ENCODE results near the gene ELFN2.
"Not testable (repeated sequence)": the region's sequence is repeated elsewhere in the genome, so short reads cannot be mapped to it uniquely, and the experiment has no call there.

Gene ELFN2

GRCh38 chr22:37427135-37427710 lies at the start of gene ELFN2:
Gene ELFN2, minus strand, starts transcription at chr22:37427479. Its CDS starts 51,945 bp downstream, at chr22:37375534.
- in situ Hi-C loops (cut with MboI; ENCODE audit: low sequenced_read_pairs) = no loop called here

GRCh38 chr22:37476389-37477329 lies 49.4 kb upstream of the ELFN2 start:
- in situ Hi-C loops (cut with MboI; ENCODE audit: low sequenced_read_pairs) = no loop called here

- in situ Hi-C loops (cut with MboI; ENCODE audit: low sequenced_read_pairs) = no loop called here
These were observed 47.3 kb upstream of the ELFN2 start for GRCh38 chr22:37474447-37475090.

GRCh38 chr22:37473437-37473946 lies 46.2 kb upstream of the ELFN2 start:
- in situ Hi-C loops (cut with MboI; ENCODE audit: low sequenced_read_pairs) = no loop called here

- in situ Hi-C loops (cut with MboI; ENCODE audit: low sequenced_read_pairs) = no loop called here
These were observed 45.2 kb upstream of the ELFN2 start for GRCh38 chr22:37472418-37473006.

GRCh38 chr22:37471727-37472417 lies 44.6 kb upstream of the ELFN2 start:
- in situ Hi-C loops (cut with MboI; ENCODE audit: low sequenced_read_pairs) = no loop called here

GRCh38 chr22:37470087-37470445 lies 42.8 kb upstream of the ELFN2 start:
- in situ Hi-C loops (cut with MboI; ENCODE audit: low sequenced_read_pairs) = no loop called here

GRCh38 chr22:37469416-37470086 lies 42.3 kb upstream of the ELFN2 start:
- in situ Hi-C loops (cut with MboI; ENCODE audit: low sequenced_read_pairs) = no loop called here

GRCh38 chr22:37468201-37468695 lies 41.0 kb upstream of the ELFN2 start:
- in situ Hi-C loops (cut with MboI; ENCODE audit: low sequenced_read_pairs) = not testable (repeated sequence)

GRCh38 chr22:37467391-37467955 lies 40.2 kb upstream of the ELFN2 start:
- in situ Hi-C loops (cut with MboI; ENCODE audit: low sequenced_read_pairs) = no loop called here

- in situ Hi-C loops (cut with MboI; ENCODE audit: low sequenced_read_pairs) = no loop called here
These were observed 36.9 kb upstream of the ELFN2 start for GRCh38 chr22:37464181-37464580.

GRCh38 chr22:37462983-37463382 lies 35.7 kb upstream of the ELFN2 start:
- in situ Hi-C loops (cut with MboI; ENCODE audit: low sequenced_read_pairs) = no loop called here

GRCh38 chr22:37462436-37462835 lies 35.2 kb upstream of the ELFN2 start:
- in situ Hi-C loops (cut with MboI; ENCODE audit: low sequenced_read_pairs) = no loop called here

- in situ Hi-C loops (cut with MboI; ENCODE audit: low sequenced_read_pairs) = no loop called here
These were observed 34.7 kb upstream of the ELFN2 start for GRCh38 chr22:37461961-37462360.

GRCh38 chr22:37460684-37461083 lies 33.4 kb upstream of the ELFN2 start:
- in situ Hi-C loops (cut with MboI; ENCODE audit: low sequenced_read_pairs) = no loop called here

- in situ Hi-C loops (cut with MboI; ENCODE audit: low sequenced_read_pairs) = no loop called here
These were observed 31.9 kb upstream of the ELFN2 start for GRCh38 chr22:37459206-37459605.

GRCh38 chr22:37457093-37457893 lies 30.0 kb upstream of the ELFN2 start:
- in situ Hi-C loops (cut with MboI; ENCODE audit: low sequenced_read_pairs) = no loop called here

- in situ Hi-C loops (cut with MboI; ENCODE audit: low sequenced_read_pairs) = no loop called here
These were observed 29.1 kb upstream of the ELFN2 start for GRCh38 chr22:37456346-37456745.

- in situ Hi-C loops (cut with MboI; ENCODE audit: low sequenced_read_pairs) = no loop called here
These were observed 28.6 kb upstream of the ELFN2 start for GRCh38 chr22:37455896-37456295.
